D721Med (cell line): ENCODE measurements around the gene ZNF18.

Source experiments
- DNase-seq: peaks from one replicate; pipeline ENCODE4 v3.0.0; 2011; ENCODE audit warnings: low spot score; ENCODE audit not compliant: insufficient read length
- FAIRE-seq: peaks from 2 replicates; lab custom pipeline; 2011; peaks lifted over from hg19 to GRCh38; lab: Jason Lieb, UNC
- CTCF ChIP-seq: IDR thresholded peaks from 2 replicates; pipeline ENCODE4 v1.5.1; 2012; ENCODE audit warnings: mild to moderate bottlenecking, control low read depth; ENCODE audit not compliant: insufficient read depth; ENCODE audit errors: missing control alignments

ZNF18 gene

GRCh38 chr17:12035673-12036072 lies 38.4 kb upstream of the ZNF18 start:
- DNase-seq (no peak), FAIRE-seq (no peak)
- no peak for TF ChIP-seq CTCF

GRCh38 chr17:12034538-12034937 lies 37.3 kb upstream of the ZNF18 start:
- TF ChIP-seq CTCF, result no peak
- DNase-seq (no peak), FAIRE-seq (no peak)

- TF ChIP-seq CTCF, result no peak
- no peak for FAIRE-seq
- no peak for DNase-seq
These were observed 31.3 kb upstream of the ZNF18 start for GRCh38 chr17:12028611-12029010.

GRCh38 chr17:12027658-12028057 lies 30.4 kb upstream of the ZNF18 start:
- FAIRE-seq (no peak), DNase-seq (no peak)
- no peak for TF ChIP-seq CTCF

- TF ChIP-seq CTCF, result no peak
- FAIRE-seq (no peak), DNase-seq (no peak)
These were observed 27.1 kb upstream of the ZNF18 start for GRCh38 chr17:12024327-12024726.

GRCh38 chr17:12022310-12022709 lies 25.0 kb upstream of the ZNF18 start:
- FAIRE-seq, result no peak
- no peak for TF ChIP-seq CTCF

GRCh38 chr17:12021623-12022140 lies 24.4 kb upstream of the ZNF18 start:
- no peak for TF ChIP-seq CTCF
- no peak for DNase-seq
- no peak for FAIRE-seq

More at GRCh38 chr17:12022310-12022709, 25.0 kb upstream of the ZNF18 start:
- DNase-seq, result no peak
